GM19035 (cell line): Measurements from ENCODE around the gene KCNA3.
A peak's percentile ranks its signal among the peaks of the same experiment; 100 is the strongest.

ENCODE experiments used
- ATAC-seq: cut with Tn5 transposase; IDR thresholded peaks from one replicate; pipeline ENCODE4 v1.9.1; 2021; ENCODE audit not compliant: unreplicated experiment

Gene KCNA3

DNA sequence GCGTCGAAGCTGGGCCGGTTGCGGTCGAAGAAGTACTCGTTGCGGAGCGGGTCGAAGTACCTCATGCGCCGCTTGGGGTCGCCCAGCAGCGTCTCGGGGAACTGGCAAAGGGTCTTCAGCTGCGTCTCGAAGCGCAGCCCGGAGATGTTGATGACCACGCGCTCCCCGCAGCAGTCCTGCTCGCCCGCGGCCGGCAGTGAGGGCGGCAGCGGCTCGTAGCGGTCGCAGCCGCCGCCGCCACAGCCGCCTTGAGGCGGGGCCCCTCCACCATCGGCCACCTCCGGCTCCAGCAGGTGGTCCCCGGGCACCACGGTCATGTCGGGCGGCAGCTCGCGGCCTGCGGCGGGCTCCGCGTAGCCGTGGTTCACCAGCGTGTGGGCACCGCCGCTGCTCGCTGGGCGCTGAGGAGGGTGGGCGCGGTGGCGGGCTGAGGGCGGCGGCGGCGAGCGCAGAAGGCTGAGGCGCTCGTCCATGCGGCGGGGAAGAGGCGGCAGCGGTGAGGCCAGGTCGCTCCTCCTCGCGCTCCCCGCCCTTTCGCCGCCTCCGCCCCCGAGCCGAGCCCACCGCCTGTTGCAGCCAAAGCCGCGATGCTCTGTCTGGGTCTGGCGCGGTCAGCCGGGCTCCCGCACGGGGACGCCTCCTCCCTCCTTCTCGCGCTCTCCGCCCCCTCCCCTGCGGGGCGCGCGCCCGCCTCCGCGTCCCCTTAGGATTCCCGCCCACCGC, at the start of gene KCNA3:
KCNA3 (minus strand) TSS at position 604 of the 723 bp plus-strand sequence; CDS start at position 473, 131 bp downstream.
- peak; percentile 35 for ATAC-seq

GRCh38 chr1:110722807-110723206, 48.1 kb upstream of the KCNA3 start:
- no peak for ATAC-seq

- ATAC-seq, result no peak
Measured at GRCh38 chr1:110719908-110720307, 45.2 kb upstream of the KCNA3 start.

DNA sequence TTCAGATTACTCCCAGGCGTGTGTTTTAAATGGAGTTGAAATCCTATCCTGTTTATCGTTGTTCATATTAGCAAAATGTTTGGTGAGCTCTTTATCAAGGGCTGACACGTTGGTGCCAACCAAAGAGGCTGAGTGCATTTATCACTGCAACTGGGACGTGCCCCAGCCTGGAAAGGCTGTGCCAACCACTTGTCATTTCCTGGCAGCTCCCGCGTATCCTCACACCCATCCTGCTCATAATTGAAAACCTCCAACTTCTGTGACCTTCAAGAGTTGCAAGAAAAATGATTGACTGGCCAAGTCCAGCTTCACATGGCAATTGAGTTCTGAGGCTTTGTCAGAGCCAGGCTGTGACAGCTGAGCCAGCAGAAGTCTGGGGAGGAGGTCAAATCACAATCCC, 43.7 kb upstream of the KCNA3 start:
- ATAC-seq, result no peak

- no peak for ATAC-seq
Measured at GRCh38 chr1:110717179-110717578, 42.4 kb upstream of the KCNA3 start.

DNA sequence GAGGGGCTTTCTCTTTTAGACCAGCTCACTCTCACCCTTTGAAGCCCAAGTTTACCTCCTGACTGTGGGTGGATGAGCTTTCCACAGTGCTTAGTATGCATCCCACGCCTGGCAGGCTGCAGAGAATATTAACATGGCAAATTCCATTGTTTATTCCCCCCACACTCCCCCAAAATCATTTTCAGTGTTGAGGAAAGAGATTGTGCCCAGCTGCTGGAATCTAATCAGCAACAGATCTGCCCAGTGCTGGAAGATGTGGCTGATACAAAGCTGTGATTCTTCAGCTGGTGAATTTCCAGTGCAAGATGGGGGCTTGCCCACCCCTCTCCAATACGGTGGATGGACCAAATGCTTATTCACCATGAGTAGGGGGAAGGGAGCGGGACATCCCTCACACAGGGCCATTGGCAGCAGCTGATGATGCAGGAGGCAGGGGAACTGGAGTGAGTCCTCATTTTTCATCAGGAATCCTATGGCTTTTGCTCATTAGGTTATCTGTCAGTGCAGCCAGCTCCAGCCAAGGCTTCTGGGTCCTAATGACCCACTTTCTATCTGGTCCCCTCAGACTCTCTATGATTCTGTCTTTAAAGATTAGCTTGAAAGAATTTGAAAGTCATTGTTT, 39.7 kb upstream of the KCNA3 start:
- ATAC-seq, result no peak

DNA sequence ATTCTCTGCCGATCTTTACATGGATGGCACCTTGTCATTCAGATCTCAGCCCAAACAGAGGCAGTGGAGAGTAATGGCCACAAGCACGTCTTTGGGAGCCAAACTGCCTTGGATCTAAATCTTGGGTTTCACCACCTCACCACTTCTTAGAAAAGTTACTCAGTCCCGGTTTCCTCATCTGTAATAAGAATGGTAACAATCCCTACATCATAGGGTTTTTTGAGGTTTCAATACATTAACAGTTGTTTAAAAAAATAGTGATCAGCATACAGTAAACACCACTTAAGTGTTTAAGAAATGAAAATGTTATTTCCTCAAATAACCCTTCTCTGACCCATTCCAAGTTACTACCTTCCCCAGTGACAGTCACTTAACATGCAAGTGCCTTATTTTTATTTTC, 38.5 kb upstream of the KCNA3 start:
- no peak for ATAC-seq

DNA sequence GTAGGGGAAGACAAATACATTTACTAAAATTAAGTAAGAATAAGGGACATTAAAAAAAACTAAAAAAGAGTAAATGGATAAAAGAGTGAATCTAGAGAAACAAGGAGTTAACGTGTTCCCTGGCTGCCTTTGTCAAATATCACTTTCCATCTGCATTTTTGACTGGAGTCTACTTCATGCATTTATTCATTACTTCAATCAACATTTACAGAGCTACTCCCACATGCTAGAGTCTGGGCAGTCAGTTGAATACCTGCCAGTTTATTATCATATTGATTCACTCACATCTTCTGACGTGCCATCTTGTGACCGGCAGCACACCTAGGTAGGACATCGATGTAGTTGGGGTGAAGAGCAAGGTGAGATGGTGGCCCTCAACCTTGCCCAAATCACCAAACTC, 35.6 kb upstream of the KCNA3 start:
- ATAC-seq, result no peak

DNA sequence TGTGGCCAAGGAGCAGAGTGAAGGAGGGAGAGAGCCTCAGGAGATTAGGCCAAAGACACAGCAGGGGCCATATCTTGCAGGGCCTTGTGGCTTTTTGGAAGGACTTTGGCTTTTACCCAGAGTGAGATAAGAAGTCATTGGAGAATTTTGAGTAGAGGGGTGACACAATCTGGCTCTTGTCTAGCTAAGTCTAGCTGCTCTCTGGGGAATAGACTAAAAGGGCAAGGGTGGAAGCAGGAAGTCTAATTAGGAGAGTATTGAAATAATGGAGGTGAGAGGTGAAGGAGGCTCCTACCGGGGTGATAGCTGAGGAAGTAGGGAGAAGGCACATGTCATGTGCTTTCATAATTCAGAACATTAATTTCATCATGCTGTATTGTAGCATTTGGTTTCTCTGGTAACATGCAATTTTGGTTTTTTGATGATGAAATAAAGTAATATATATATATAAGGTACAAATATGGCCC, 34.3 kb upstream of the KCNA3 start:
- no peak for ATAC-seq

GRCh38 chr1:110707232-110707631, 32.5 kb upstream of the KCNA3 start:
- no peak for ATAC-seq

GRCh38 chr1:110706621-110707020, 31.9 kb upstream of the KCNA3 start:
- ATAC-seq, result no peak

GRCh38 chr1:110702260-110702659, 27.5 kb upstream of the KCNA3 start:
- no peak for ATAC-seq

GRCh38 chr1:110700767-110701166, 26.0 kb upstream of the KCNA3 start:
- no peak for ATAC-seq

GRCh38 chr1:110697606-110698005, 22.9 kb upstream of the KCNA3 start:
- no peak for ATAC-seq

GRCh38 chr1:110696818-110697217, 22.1 kb upstream of the KCNA3 start:
- ATAC-seq, result no peak

DNA sequence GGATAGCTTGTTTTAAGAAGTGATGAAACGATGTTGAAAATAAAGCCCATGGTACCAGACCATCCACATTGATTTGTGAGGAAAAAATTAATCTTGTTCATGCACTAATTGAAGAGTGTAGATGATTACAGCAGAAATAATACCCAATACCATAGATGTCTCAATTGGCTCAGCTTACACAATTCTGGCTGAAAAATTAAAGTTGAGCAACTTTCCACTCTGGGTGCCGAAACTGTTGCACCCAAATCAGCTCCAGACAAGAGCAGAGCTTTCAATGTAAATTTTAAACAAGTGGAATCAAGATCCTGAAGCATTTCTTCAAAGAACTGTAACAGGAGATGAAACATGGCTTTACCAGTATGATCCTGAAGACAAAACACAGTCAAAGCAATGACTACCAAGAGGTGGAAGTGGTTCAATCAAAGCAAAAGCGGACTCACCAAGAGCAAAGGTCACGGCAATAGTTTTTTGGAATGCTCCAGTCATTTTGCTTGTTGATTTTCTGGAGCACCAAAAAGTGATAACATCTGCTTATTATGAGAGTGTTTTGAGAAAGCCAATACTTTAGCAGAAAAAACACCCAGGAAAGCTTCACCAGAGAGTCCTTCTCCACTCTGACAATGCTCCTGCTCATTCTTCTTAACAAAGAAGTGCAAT, 16.1 kb upstream of the KCNA3 start:
- ATAC-seq, result no peak

DNA sequence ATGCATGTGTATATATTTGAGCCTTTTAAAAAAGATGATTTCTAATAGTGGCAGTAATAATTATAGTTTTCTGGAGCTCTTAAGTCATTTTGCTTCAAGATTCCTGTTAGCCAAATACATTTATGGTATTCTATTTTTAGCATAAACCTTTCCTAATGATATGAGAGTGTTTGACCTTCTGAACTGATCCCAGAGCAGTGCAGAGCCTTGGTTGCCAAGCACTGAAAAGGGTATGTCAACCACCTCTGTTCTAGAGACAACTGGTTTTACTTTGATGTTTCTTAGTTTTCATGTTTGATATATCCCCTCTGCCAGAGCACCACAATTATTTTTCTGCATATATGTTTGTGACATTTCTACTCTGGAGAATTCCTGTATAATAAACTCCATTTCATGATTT, 15.1 kb upstream of the KCNA3 start:
- no peak for ATAC-seq

DNA sequence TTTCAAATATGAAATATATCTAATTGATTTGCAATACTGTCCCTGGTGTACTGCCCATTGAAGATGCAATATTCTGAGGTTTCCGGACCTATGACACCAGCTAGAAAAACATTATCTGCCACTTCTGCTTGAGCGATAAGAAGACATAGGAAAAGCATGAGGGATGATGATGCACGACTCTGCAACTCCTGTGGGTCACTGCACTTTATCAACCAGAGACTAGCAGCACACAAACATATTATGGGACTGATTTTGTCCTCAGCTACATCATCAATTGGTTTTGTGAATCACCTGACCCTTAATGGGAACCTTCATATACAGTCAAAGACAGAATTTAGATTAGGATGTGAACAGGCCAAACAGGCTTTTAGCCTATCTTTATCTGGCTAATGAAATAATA, 13.8 kb upstream of the KCNA3 start:
- no peak for ATAC-seq

- ATAC-seq, result no peak
Measured at GRCh38 chr1:110687250-110687649, 12.5 kb upstream of the KCNA3 start.

- no peak for ATAC-seq
Measured at GRCh38 chr1:110686188-110686587, 11.4 kb upstream of the KCNA3 start.

DNA sequence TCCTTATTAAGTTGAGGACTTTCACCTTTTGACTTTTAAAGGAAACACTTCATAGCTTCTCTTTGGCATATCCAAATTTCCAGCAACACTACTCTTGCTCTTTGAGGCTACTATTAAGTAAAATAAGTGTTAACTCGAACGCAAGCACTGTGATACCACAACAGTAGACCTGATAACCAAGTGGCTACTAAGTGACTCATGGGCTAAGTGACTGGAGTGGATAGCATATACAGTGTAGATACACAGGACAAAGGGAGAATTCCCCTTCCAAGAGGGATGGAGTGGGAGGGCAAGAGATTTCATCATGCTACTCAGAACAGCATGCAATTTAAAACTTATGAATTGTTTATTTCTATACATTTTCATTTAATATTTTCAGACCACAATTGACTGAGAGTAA, 9.8 kb upstream of the KCNA3 start:
- no peak for ATAC-seq

- no peak for ATAC-seq
Measured at GRCh38 chr1:110682898-110683297, 8.2 kb upstream of the KCNA3 start.
